Stimulated activated CD4-positive, alpha-beta T cell treated with anti-CD3 and anti-CD28 coated beads, Interleukin-4, amount 100 ng/mL, for 1 hour (primary cell): ENCODE data around the gene TST.
"Not testable (repeated sequence)": the region's sequence is repeated elsewhere in the genome, so short reads cannot be mapped to it uniquely, and the experiment has no call there.

Experiments
- DNase-seq: peaks from one replicate; pipeline ENCODE4 v3.0.0-alpha.2; 2020

Gene TST

DNA sequence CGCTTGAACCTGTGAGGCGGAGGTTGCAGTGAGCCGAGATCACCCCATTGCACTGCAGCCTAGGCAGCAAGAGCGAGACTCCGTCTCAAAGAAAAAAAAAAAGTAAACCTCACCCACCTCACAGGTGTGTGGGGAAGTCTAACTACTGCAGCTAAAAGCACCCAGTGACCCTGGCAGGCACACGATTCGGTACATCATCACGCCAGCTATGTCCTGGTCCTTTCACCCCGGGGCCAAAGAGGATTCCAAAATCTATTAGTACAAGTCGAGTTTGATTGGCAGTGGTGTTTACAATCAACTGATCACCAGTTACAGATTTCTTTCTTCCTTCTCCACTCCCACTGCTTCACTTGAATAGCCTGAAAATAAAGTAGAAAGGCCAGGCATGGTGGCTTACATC, 6.3 kb downstream of the TST start:
- no peak for DNase-seq

DNA sequence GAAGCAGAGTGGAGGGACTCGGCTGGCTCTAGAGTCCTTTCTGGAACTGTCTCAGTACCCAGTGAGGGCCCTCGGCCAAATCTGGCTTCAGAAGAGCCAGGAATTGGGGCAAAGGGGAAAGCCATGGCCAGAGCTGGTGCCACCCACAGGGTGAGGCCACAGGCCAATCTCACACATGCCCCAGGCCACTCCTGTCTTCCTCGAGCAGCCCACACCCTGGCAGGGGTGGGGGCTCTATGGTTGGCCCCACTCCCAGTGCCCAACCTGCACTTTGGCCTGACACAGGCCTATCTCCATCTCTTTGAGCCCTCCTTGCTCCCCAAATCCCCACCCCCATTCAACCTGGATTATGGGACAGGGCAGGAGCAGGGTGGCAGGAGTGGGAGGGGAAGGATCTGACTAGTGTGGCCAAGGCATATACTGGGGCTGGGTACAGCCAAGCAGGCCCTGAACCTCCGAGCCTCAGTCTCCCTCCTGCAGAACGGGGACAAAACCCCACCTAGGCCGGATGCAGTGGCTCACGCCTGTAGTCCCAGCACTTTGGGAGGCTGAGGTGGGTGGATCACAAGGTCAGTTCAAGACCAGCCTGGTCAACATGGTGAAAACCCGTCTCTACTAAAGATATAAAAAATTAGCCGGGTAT, 6.9 kb downstream of the TST start:
- DNase-seq, result no peak

- no peak for DNase-seq
Measured at GRCh38 chr22:37011472-37011871, 7.8 kb downstream of the TST start.

- no peak for DNase-seq
Measured at GRCh38 chr22:37010976-37011375, 8.3 kb downstream of the TST start.

DNA sequence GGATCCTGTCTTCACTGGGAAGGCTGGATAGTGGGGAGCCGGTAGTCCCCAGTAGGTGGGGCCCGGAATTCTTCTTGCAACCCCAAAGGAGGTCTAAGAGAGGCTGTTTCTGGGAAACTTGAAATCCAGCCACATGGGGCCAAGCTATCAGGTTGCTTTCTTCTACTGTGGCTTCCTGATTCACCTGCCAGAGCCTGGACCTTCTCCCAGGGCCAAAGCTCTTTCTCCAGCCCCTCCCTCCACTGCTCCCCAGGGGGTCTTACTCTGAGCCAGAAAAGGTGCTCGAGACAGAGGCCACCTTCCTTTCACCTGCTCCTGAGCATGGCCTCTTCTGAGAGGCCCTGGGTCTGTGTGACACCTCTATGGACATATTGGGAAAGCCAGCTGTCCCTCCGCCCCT, 9.1 kb downstream of the TST start:
- DNase-seq, result no peak

DNA sequence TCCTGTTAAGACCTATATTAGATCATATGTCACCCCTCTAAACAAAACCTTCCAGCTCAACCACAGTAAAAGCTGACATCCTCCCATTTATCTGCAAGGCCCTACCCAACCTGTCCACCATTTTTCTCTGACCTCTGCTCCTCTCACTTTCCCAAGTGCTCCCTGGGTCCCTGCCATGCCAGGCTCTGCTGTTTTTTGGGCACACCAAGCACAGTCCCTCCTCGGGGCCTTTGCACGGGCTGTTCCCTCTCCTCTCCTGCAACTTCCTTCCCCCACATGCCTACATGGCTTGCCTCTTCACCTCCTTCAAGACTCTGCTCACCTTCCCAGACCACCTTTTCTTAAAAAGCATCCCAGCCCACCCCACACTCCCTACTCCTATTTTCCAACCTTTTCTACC, 9.8 kb downstream of the TST start:
- DNase-seq, result no peak

DNA sequence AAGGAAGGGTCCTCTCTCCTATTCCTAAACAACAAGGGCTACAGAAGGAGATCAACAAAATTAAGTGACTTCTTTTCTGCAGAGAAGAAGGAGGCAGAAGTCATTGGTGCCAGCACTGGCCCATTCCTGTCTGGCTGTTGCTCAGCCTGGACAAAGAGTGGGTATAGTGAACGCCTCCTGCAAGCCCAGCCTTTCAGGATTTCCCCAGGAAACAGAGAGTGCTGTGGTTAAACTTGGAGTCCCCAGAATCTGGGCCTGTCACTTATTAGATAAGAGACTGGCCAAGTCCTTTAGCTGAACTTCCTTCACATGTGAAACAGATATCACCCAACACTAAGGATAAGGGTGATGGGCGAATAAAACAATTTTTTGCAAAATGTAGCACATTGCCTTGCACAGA, 10.9 kb downstream of the TST start:
- DNase-seq, result no peak

DNA sequence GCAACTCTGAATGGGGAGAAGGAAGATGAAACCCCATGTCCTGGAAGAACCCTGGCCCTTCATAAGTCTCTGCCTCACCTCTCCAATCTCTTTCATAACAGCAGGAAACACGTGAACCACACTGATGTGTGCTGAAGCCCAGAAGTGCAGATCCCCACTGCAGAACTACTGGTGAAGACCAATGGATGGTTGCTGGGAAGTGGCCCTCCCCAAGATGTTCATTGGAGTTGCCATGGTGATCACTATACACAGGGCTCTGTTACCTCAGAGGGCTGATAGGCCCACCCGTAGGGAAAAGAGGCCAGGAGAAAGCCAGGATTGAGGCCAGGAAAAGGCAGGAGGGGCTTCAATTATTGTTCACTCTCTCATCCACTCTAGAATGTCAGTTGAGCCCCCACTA, 11.6 kb downstream of the TST start:
- DNase-seq, result no peak

GRCh38 chr22:37002633-37003032, 16.6 kb downstream of the TST start:
- no peak for DNase-seq

- DNase-seq, result no peak
Measured at GRCh38 chr22:37001826-37002225, 17.4 kb downstream of the TST start.

- no peak for DNase-seq
Measured at GRCh38 chr22:37000676-37001534, 18.3 kb downstream of the TST start.

DNA sequence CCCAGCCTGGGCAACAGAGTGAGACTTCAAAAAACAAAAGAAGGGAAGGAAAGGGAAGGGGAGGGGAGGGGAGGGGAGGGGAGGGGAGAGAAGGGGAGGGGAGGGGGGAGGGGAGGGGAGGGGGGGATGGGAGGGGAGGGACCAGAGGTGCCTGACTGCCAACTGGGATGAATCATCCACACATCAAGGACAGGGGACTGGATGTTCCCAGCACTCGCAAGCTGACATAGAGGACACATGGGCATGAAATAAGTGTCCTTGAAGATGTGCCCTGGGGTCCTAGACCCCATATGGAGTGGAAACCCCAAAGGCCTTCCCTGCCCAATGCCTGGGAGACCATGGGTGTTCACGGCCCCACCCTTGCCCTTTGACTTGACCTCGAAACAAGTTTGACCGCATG, 19.8 kb downstream of the TST start:
- no peak for DNase-seq

- DNase-seq, result no peak
Measured at GRCh38 chr22:36998620-36999351, 20.5 kb downstream of the TST start.

DNA sequence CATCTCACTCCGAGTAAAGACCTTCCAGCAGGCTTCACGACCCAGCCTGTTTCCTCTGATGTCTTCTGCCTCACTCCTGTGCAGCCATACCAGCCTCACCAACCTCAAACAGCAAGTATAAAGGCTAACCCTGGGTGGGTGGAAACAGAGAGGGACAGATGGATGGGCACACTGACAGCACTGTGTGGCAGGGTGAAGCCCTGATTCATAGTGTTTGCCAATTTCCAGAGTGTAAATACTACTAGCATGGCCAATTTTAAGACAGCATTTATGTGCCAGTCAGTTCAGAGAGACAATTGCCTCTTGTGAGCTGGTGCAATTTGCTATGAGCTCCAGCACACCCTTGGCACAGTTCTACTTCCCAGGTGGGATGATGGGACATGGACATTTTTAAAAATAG, 21.5 kb downstream of the TST start:
- DNase-seq, result no peak

- DNase-seq, result no peak
Measured at GRCh38 chr22:36991206-36991605, 28.0 kb downstream of the TST start.

DNA sequence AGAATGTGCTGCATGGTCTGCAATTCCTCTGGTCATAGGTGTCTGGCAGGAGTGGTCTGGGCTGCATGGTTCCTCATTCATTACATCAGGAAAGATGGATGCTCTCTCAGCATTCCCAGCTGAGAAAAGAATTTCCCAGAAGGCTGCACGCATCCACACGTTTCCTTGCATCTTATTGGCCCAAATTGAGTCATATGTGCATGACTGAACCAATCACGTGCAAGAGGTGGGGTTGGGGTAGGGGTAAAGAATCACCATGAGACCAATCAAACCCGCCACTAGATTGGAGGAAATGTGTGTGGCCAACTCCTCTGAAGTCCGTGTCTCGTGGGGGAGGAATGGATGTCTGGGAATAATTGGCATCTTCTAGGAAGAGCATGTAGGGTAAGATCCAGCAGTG, 28.8 kb downstream of the TST start:
- no peak for DNase-seq

DNA sequence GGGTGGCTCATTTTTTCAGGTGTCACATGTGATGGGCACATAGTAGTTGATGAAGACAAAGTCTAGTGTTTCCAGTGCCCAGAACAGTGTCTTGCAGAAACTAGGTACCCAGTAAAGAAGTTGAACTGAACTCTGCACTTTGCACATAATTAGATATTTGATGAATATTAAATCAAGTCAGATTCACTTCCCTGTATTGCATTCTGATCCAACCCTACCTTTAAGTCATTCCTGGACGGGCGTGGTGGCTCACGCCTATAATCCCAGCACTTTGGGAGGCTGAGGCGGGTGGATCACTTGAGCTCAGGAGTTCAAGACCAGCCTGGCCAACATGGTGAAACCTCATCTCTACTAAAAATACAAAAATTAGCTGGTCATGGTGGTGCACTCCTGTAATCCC, 30.2 kb downstream of the TST start:
- not testable (repeated sequence) for DNase-seq

DNA sequence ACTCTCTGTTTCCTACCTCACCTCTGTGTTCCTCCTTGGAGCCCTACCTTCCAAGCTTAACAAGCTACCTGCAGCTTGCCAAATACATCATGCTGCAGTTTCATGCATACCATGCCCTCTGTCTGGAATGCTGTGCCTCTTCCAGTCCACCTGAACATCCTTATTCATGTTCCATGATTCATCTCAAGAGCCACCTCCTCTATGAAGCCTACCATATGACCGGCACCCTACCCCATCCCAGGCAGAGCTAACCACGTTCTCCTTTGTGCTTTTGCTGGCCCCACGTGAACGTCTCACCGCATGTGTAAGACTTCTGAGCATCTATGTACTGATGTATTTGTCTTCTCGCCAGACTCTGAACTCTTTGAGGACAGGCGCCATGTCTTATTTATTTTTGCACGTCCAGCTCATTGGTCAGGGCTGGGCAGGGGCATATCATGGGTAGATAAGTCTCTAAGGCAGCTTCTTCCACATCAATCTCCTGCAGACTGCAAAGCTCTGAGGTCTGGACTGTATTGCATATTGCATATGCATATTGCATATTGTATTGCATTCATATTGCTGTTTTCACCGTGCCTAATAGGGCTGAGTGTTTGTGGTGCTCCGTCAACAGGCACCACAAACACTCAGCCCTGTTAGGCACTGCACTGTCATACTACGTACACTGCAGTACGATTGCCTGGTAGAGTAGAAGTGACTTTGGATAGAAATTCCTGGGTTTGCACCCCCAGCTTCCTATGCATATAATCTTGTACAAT, 31.0 kb downstream of the TST start:
- no peak for DNase-seq

DNA sequence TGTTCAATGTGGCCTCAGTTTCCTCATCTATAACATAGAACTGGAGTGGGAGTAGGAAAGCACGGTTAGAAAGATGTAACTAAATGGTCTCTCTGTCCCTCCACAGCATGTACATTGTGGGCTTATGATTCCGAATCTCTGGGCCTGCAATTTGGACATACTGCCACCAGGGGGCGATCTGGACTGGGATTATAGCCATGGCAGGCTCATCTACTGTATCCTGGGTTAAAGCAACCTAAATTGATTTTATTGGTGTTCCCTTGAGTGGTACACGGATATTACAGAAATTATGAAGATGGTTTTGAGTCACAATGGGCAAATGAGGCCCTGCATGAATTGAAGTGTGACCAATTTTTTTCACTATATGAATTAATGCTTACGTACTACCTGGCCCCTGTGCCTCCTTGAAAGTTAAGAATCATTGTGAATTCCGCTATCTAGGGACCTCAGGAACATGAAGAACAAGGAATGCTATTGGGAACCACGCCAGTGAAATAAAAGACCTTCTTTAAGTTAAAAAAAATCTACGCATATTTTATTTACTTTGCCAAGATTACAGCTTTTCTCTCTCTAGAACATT, 32.9 kb downstream of the TST start:
- peak; percentile 28 for DNase-seq

DNA sequence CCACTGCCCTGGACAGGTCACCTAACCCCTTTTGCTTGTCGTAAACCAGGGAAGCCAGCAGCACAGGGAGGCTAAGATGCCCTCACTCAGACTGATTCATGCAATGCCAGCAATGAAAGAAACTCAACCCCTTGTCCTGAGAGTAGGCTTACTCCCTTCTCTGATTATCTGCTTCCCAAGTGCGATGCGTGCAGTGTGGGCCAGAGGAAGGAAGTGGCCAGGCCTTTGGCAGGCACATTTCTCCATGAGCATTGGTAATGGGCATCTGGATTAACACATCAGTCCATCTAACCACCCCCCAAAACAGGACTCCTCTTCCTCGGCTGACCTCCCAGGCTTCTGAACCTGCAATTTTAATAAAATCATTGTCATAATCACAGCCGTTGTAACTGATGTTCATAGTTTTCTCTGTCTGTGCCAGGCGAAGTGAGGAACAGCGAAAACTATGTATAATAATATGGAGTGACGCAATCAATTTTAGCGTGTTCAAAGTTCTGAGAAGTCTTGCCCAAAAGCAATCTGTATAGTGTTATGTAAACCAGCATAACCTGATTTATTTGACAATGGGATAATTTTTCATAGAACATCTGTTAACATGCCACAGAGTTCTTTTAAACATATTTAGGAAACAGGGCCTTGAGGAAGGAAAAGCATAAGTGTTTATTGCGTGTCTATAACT, 33.9 kb downstream of the TST start:
- no peak for DNase-seq

- DNase-seq, result no peak
Measured at GRCh38 chr22:36982136-36982535, 37.1 kb downstream of the TST start.

GRCh38 chr22:36981247-36981775, 37.9 kb downstream of the TST start:
- no peak for DNase-seq
